Uterus (tissue), 4 donors: Measurements from ENCODE around the gene FHL1. TPM values are rescaled to one million over a fixed set of nuclear protein-coding genes. Genes with fewer than 3 reads are reported as not detected.
A peak's percentile ranks its signal among the peaks of the same experiment; 100 is the strongest.

Experiments used
- DNase-seq, 2 donors: peaks; one replicate each; pipeline ENCODE4 v3.0.0-alpha.2; 2019 to 2020
- H3K27ac ChIP-seq, 2 donors: fragments of 200-600 bp; sonication (generic); 1 replicate in 1 of 2; 2 replicates in 1 of 2; pipeline ENCODE4 v1.5.1; 2016 to 2018
- H3K27me3 ChIP-seq, 2 donors: fragments of 200-600 bp; sonication (generic); one replicate each; pipeline ENCODE4 v1.5.1; 2018 to 2019; ENCODE audit warnings: control low read depth in 1 of 2
- H3K36me3 ChIP-seq, 2 donors: fragments of 200-600 bp; sonication (generic); one replicate each; pipeline ENCODE4 v1.5.1; 2019; ENCODE audit warnings: control low read depth in 1 of 2
- H3K4me1 ChIP-seq, 2 donors: fragments of 200-600 bp; sonication (generic); one replicate each; pipeline ENCODE4 v1.5.1; 2018 to 2019; ENCODE audit warnings: control low read depth in 1 of 2
- H3K4me3 ChIP-seq, 2 donors: fragments of 200-600 bp; sonication (generic); 1 replicate in 1 of 2; 2 replicates in 1 of 2; pipeline ENCODE4 v1.5.1; 2018 to 2019; ENCODE audit warnings: mild to moderate bottlenecking in 1 of 2
- H3K9me3 ChIP-seq, 2 donors: fragments of 200-600 bp; sonication (generic); one replicate each; pipeline ENCODE4 v1.5.1; 2019; ENCODE audit warnings: control low read depth in 1 of 2
- CTCF ChIP-seq, 4 experiments: fragments of 200-600 bp in 2 of 4; fragments of 450-650 bp in 2 of 4; sonication (generic) in 2 of 4; IDR thresholded peaks; one replicate each; pipeline ENCODE4 v1.5.1; 2016 to 2019; ENCODE audit warnings: antibody characterized with exemption in 4 of 4, mild to moderate bottlenecking in 2 of 4, moderate library complexity in 1 of 4
- POLR2A ChIP-seq, 2 donors: fragments of 450-650 bp; IDR thresholded peaks; one replicate each; pipeline ENCODE4 v1.6.1; 2016; ENCODE audit warnings: antibody characterized with exemption in 2 of 2, mild to moderate bottlenecking in 1 of 2, moderate library complexity in 1 of 2
- intact Hi-C: fragments of 100-400 bp; cut with DNase I; formaldehyde crosslinking; loops from one replicate; pipeline ENCODE4 v1.15.1; 2023; ENCODE audit warnings: low total_unique reads
- total RNA-seq, 4 donors: library from RNA; depleted of rRNA in 3 of 4; stranded (reverse); fragments of >200 nt in 3 of 4; gene quantifications; one replicate each; pipeline versions ENCODE4 v1.1.0 to v1.2.4, GENCODE V29; 2014 to 2023
- donor health status: DM: yes; HTN: yes; CAD: no.

FHL1 gene
- total RNA-seq, 4 donors from 2014 or later, result 279 to 745 (median 469) TPM

- Histone ChIP-seq H3K9me3 (no peaks in the 10 kb centered on the region), H3K27me3 (no peaks in the 10 kb centered on the region), H3K4me3 (no peak overlapping the region), H3K36me3 (no peaks in the 10 kb centered on the region), H3K27ac (peak overlapping the region; percentile 73 to 88), H3K4me1 (no peaks in the 10 kb centered on the region)
- no peak for DNase-seq
- intact Hi-C loops, result no loop called here
- TF ChIP-seq CTCF (IDR thresholded peaks at IDR 0.05), result no peak
- TF ChIP-seq POLR2A (IDR thresholded peaks at IDR 0.05), result no peak
These were observed 9.9 kb downstream of the FHL1 start for GRCh38 chrX:136157187-136157586.

GRCh38 chrX:136158685-136159084 lies 11.4 kb downstream of the FHL1 start:
- no peak for DNase-seq
- TF ChIP-seq POLR2A (IDR thresholded peaks at IDR 0.05) (no peak), CTCF (IDR thresholded peaks at IDR 0.05) (no peak)

GRCh38 chrX:136159611-136160025 lies 12.3 kb downstream of the FHL1 start:
- H3K4me1 ChIP-seq, result no peaks in the 10 kb centered on the region
- H3K36me3 ChIP-seq, result no peaks in the 10 kb centered on the region
- no peak overlapping the region for H3K4me3 ChIP-seq
- intact Hi-C loops, result no loop called here
- TF ChIP-seq POLR2A (IDR thresholded peaks at IDR 0.05) (no peak), CTCF (IDR thresholded peaks at IDR 0.05) (no peak)
- no peaks in the 10 kb centered on the region for H3K27me3 ChIP-seq
- H3K27ac ChIP-seq, result peak overlapping the region; percentile 73 to 88
- no peak for DNase-seq
- no peaks in the 10 kb centered on the region for H3K9me3 ChIP-seq

More at GRCh38 chrX:136158685-136159084, 11.4 kb downstream of the FHL1 start:
- intact Hi-C loops, result no loop called here
- H3K27me3 ChIP-seq, result no peaks in the 10 kb centered on the region
- no peaks in the 10 kb centered on the region for H3K36me3 ChIP-seq
- no peaks in the 10 kb centered on the region for H3K9me3 ChIP-seq
- no peak overlapping the region for H3K4me3 ChIP-seq
- peak overlapping the region; percentile 73 to 88 for H3K27ac ChIP-seq
- H3K4me1 ChIP-seq, result no peaks in the 10 kb centered on the region

- Histone ChIP-seq H3K27me3 (no peaks in the 10 kb centered on the region), H3K4me3 (no peak overlapping the region), H3K4me1 (no peaks in the 10 kb centered on the region), H3K27ac (peak overlapping the region; percentile 73 to 88), H3K9me3 (no peaks in the 10 kb centered on the region), H3K36me3 (no peaks in the 10 kb centered on the region)
- intact Hi-C loops, result no loop called here
- peak; percentile 49 to 57 for DNase-seq
- TF ChIP-seq POLR2A (IDR thresholded peaks at IDR 0.05) (no peak), CTCF (IDR thresholded peaks at IDR 0.05) (peak; percentile 42 to 56 (median 56))
These were observed 15.7 kb downstream of the FHL1 start for GRCh38 chrX:136162827-136163570.

GRCh38 chrX:136163689-136164088 lies 16.4 kb downstream of the FHL1 start:
- TF ChIP-seq CTCF (IDR thresholded peaks at IDR 0.05), result no peak
- no peak for DNase-seq
- H3K36me3 ChIP-seq, result no peaks in the 10 kb centered on the region
- H3K27ac ChIP-seq, result peak overlapping the region; percentile 73 to 88
- no peaks in the 10 kb centered on the region for H3K4me1 ChIP-seq
- no peaks in the 10 kb centered on the region for H3K9me3 ChIP-seq
- H3K4me3 ChIP-seq, result no peak overlapping the region
- no peaks in the 10 kb centered on the region for H3K27me3 ChIP-seq
- intact Hi-C loops, result no loop called here
